WTC11 (cell line): ENCODE results near the gene SLC4A9. TPM values are rescaled to one million over a fixed set of nuclear protein-coding genes. Genes with fewer than 3 reads are reported as not detected.
A peak's percentile ranks its signal among the peaks of the same experiment; 100 is the strongest.

Experiments
- AFF4 ChIP-seq: sonication (generic); formaldehyde crosslinking; IDR thresholded peaks from 2 replicates; pipeline ENCODE4 v1.8.1; 2023; ENCODE audit warnings: mild to moderate bottlenecking, missing genetic modification reagents, borderline replicate concordance
- AR ChIP-seq: fragments of 250-450 bp; sonication (Bioruptor Pico); IDR thresholded peaks from 2 replicates; pipeline ENCODE4 v1.9.0; 2021; ENCODE audit warnings: mild to moderate bottlenecking
- ATF1 ChIP-seq: sonication (generic); formaldehyde crosslinking; IDR thresholded peaks from 2 replicates; pipeline ENCODE4 v1.8.1; 2023; ENCODE audit warnings: mild to moderate bottlenecking, moderate library complexity, missing genetic modification reagents
- CREB1 ChIP-seq: sonication (generic); formaldehyde crosslinking; IDR thresholded peaks from 2 replicates; pipeline ENCODE4 v1.8.0; 2023; ENCODE audit warnings: mild to moderate bottlenecking, missing genetic modification reagents
- E2F1 ChIP-seq: sonication (generic); formaldehyde crosslinking; IDR thresholded peaks from 2 replicates; pipeline ENCODE4 v1.8.0; 2022; ENCODE audit warnings: mild to moderate bottlenecking, missing genetic modification reagents
- E2F4 ChIP-seq: sonication (generic); formaldehyde crosslinking; IDR thresholded peaks from 2 replicates; pipeline ENCODE4 v1.8.1; 2022; ENCODE audit warnings: low read depth, mild to moderate bottlenecking, moderate library complexity, missing genetic modification reagents, borderline replicate concordance
- ELF4 ChIP-seq: sonication (generic); formaldehyde crosslinking; IDR thresholded peaks from 2 replicates; pipeline ENCODE4 v1.8.1; 2022; ENCODE audit warnings: low read depth, mild to moderate bottlenecking, moderate library complexity, missing genetic modification reagents
- FOXJ3 ChIP-seq: sonication (generic); formaldehyde crosslinking; IDR thresholded peaks from 2 replicates; pipeline ENCODE4 v1.9.0; 2021; ENCODE audit warnings: missing genetic modification reagents, mild to moderate bottlenecking, borderline replicate concordance
- FOXK1 ChIP-seq: sonication (generic); formaldehyde crosslinking; IDR thresholded peaks from 2 replicates; pipeline ENCODE4 v1.8.0; 2022; ENCODE audit warnings: mild to moderate bottlenecking, moderate library complexity, missing genetic modification reagents
- JAZF1 ChIP-seq: fragments of 250-450 bp; sonication (Bioruptor Pico); IDR thresholded peaks from 2 replicates; pipeline ENCODE4 v1.9.0; 2021; ENCODE audit warnings: moderate library complexity, mild to moderate bottlenecking, inconsistent platforms
- KAT7 ChIP-seq: sonication (generic); formaldehyde crosslinking; IDR thresholded peaks from 2 replicates; pipeline ENCODE4 v1.8.1; 2023; ENCODE audit warnings: missing genetic modification reagents, mild to moderate bottlenecking, borderline replicate concordance
- MLX ChIP-seq: sonication (generic); formaldehyde crosslinking; IDR thresholded peaks from 2 replicates; pipeline ENCODE4 v1.8.1; 2023; ENCODE audit warnings: mild to moderate bottlenecking, missing genetic modification reagents, moderate library complexity
- NFE2L1 ChIP-seq: sonication (generic); formaldehyde crosslinking; IDR thresholded peaks from 2 replicates; pipeline ENCODE4 v1.8.1; 2023; ENCODE audit warnings: missing genetic modification reagents
- PRDM15 ChIP-seq: sonication (generic); formaldehyde crosslinking; IDR thresholded peaks from 2 replicates; pipeline ENCODE4 v1.8.0; 2022; ENCODE audit warnings: missing genetic modification reagents
- PRRX2 ChIP-seq: fragments of 250-450 bp; sonication (Bioruptor Pico); IDR thresholded peaks from 2 replicates; pipeline ENCODE4 v1.8.0; 2021; ENCODE audit warnings: mild to moderate bottlenecking
- RORB ChIP-seq: fragments of 250-450 bp; sonication (Bioruptor Pico); IDR thresholded peaks from 2 replicates; pipeline ENCODE4 v1.9.0; 2021; ENCODE audit warnings: mild to moderate bottlenecking
- TEAD1 ChIP-seq: sonication (generic); formaldehyde crosslinking; IDR thresholded peaks from 2 replicates; pipeline ENCODE4 v1.8.0; 2022; ENCODE audit warnings: mild to moderate bottlenecking, missing genetic modification reagents
- TEAD4 ChIP-seq: sonication (generic); formaldehyde crosslinking; IDR thresholded peaks from 2 replicates; pipeline ENCODE4 v1.8.0; 2022; ENCODE audit warnings: mild to moderate bottlenecking, missing genetic modification reagents
- ZBTB43 ChIP-seq: sonication (generic); formaldehyde crosslinking; IDR thresholded peaks from 2 replicates; pipeline ENCODE4 v1.8.1; 2023; ENCODE audit warnings: mild to moderate bottlenecking, missing genetic modification reagents
- ZNF281 ChIP-seq: sonication (generic); formaldehyde crosslinking; IDR thresholded peaks from 2 replicates; pipeline ENCODE4 v1.8.0; 2023; ENCODE audit warnings: mild to moderate bottlenecking, missing genetic modification reagents
- total RNA-seq: library from RNA; stranded (reverse); gene quantifications from 3 replicates; pipeline ENCODE4 v1.2.3, GENCODE V29; 2021

SLC4A9 gene
- total RNA-seq, 1 experiment from 2014 or later: 0.37 TPM

GRCh38 chr5:140401362-140402257, 41.6 kb downstream of the SLC4A9 start, which contains the start of gene ANKHD1 (continued):
- TF ChIP-seq E2F1 (CRISPR knock-in tag): no peak
- TF ChIP-seq E2F4: no peak
- no peak for TF ChIP-seq ZBTB43 (CRISPR knock-in tag)
- no peak for TF ChIP-seq CREB1 (CRISPR knock-in tag)
- no peak for TF ChIP-seq FOXJ3 (CRISPR knock-in tag)
- TF ChIP-seq TEAD1: no peak; the same call in 1 of the 2 replicates
- TF ChIP-seq AR (CRISPR knock-in tag): no peak
- TF ChIP-seq ATF1 (CRISPR knock-in tag): peak; percentile 65; the same call in 1 of the 2 replicates
- no peak for TF ChIP-seq AFF4
- TF ChIP-seq FOXK1 (CRISPR knock-in tag): peak; percentile 38; the same call in 1 of the 2 replicates
- TF ChIP-seq KAT7 (CRISPR knock-in tag): 0 out of 2 replicates have a peak, but pooled peaks have one; percentile 72
- TF ChIP-seq ELF4: no peak
- no peak for TF ChIP-seq MLX
- TF ChIP-seq PRRX2 (CRISPR knock-in tag): no peak
- 0 out of 2 replicates have a peak, but pooled peaks have one; percentile 40 for TF ChIP-seq NFE2L1 (CRISPR knock-in tag)
- no peak for TF ChIP-seq PRDM15 (CRISPR knock-in tag)
- TF ChIP-seq JAZF1: no peak
- TF ChIP-seq ZNF281 (CRISPR knock-in tag): no peak
- TF ChIP-seq RORB (CRISPR knock-in tag): no peak
- no peak for TF ChIP-seq TEAD4 (CRISPR knock-in tag)
